Endodermal cell (in vitro differentiated cells): ENCODE results near the gene MPLKIP. TPM values are rescaled to one million over a fixed set of nuclear protein-coding genes. Genes with fewer than 3 reads are reported as not detected.

Source experiments
- DNase-seq: peaks from one replicate; pipeline ENCODE4 v3.0.0-alpha.2; 2017
- H3K27ac ChIP-seq: 2 replicates; pipeline ENCODE4 v1.5.1; 2013; ENCODE audit warnings: mild to moderate bottlenecking, low read depth, low read length, moderate library complexity
- H3K27me3 ChIP-seq: 2 replicates; pipeline ENCODE4 v1.6.1; 2013; ENCODE audit warnings: mild to moderate bottlenecking, low read length, moderate library complexity; ENCODE audit not compliant: insufficient read depth, control insufficient read depth, poor library complexity, severe bottlenecking
- H3K36me3 ChIP-seq: 2 replicates; pipeline ENCODE4 v1.7.0; 2013; ENCODE audit warnings: mild to moderate bottlenecking, low read length, moderate library complexity; ENCODE audit not compliant: control insufficient read depth, insufficient read depth
- H3K4me1 ChIP-seq: one replicate; pipeline ENCODE4 v1.7.0; 2013; ENCODE audit warnings: low read length; ENCODE audit not compliant: control insufficient read depth, insufficient read depth
- H3K4me3 ChIP-seq: 2 replicates; pipeline ENCODE4 v1.5.1; 2013; ENCODE audit warnings: mild to moderate bottlenecking, low read length, moderate library complexity
- H3K9ac ChIP-seq: 2 replicates; pipeline ENCODE4 v1.6.1; 2013; ENCODE audit warnings: mild to moderate bottlenecking, low read length, moderate library complexity; ENCODE audit not compliant: poor library complexity, severe bottlenecking; ENCODE audit errors: extremely low read depth
- H3K9me3 ChIP-seq: 2 replicates; pipeline ENCODE4 v1.6.1; 2013; ENCODE audit warnings: mild to moderate bottlenecking, low read length, moderate library complexity; ENCODE audit not compliant: control insufficient read depth
- H3K27ac Mint-ChIP-seq: 2 replicates; pipeline ENCODE4 v1.8.0; 2020; ENCODE audit warnings: mixed read lengths
- H3K27me3 Mint-ChIP-seq: 2 replicates; pipeline ENCODE4 v1.8.0; 2021; ENCODE audit warnings: mild to moderate bottlenecking, mixed read lengths; ENCODE audit not compliant: insufficient read depth
- H3K36me3 Mint-ChIP-seq: 2 replicates; pipeline ENCODE4 v1.8.0; 2020; ENCODE audit warnings: low read depth, mixed read lengths
- H3K4me1 Mint-ChIP-seq: 2 replicates; pipeline ENCODE4 v1.8.0; 2020; ENCODE audit warnings: mixed read lengths
- H3K4me3 Mint-ChIP-seq: 2 replicates; pipeline ENCODE4 v1.8.0; 2020; ENCODE audit warnings: mild to moderate bottlenecking, moderate library complexity, mixed read lengths
- H3K9me3 Mint-ChIP-seq: 2 replicates; pipeline ENCODE4 v1.8.0; 2020; ENCODE audit warnings: mild to moderate bottlenecking, mixed read lengths
- CTCF ChIP-seq: fragments of 200-600 bp; sonication (generic); conservative IDR thresholded peaks from 2 replicates; pipeline ENCODE4 v1.5.0; 2021; ENCODE audit warnings: antibody characterized with exemption, mild to moderate bottlenecking
- WGBS, 2 experiments: methylation state at CpG; one replicate each; pipeline versions ENCODE4 v1.1.5 to v1.1.7; 2013; ENCODE audit warnings: missing lambda C conversion rate in 2 of 2, mixed read lengths in 1 of 2; ENCODE audit not compliant: insufficient coverage in 1 of 2, insufficient read length in 1 of 2; 5-methylcytosine and 5-hydroxymethylcytosine counted together
- total RNA-seq, 2 donors: library from RNA; stranded (reverse); fragmentation: NEBNext Ultra II Directional in 1 of 2; extraction: Animal tissue kit (Norgen Biotek cat#: 25700) in 1 of 2; gene quantifications; 2 replicates in 1 of 2; 3 replicates in 1 of 2; pipeline ENCODE4 v1.2.1, GENCODE V29; 2021

MPLKIP gene
- total RNA-seq, 2 donors from 2014 or later, result 43.5 to 53.5 TPM

GRCh38 chr7:40138973-40139372 lies 4.6 kb upstream of the MPLKIP start:
- no peak for DNase-seq
- no peaks in the 10 kb centered on the region for H3K9me3 ChIP-seq
- H3K4me1 ChIP-seq, result no peaks in the 10 kb centered on the region
- H3K9me3 Mint-ChIP-seq, result peaks cover 3% of the 10 kb centered on the region
- no peak overlapping the region for H3K27ac Mint-ChIP-seq
- peaks cover 15% of the 10 kb centered on the region for H3K27me3 Mint-ChIP-seq
- H3K4me1 Mint-ChIP-seq, result no peaks in the 10 kb centered on the region
- WGBS, 2 experiments, result 84 to 89% methylated on average over 2 to 4 of the region's 5 CpGs
- TF ChIP-seq CTCF, result no peak
- H3K27ac ChIP-seq, result no peak overlapping the region
- H3K4me3 Mint-ChIP-seq, result no peak overlapping the region
- no peaks in the 10 kb centered on the region for H3K36me3 ChIP-seq
- peaks cover 3% of the 10 kb centered on the region for H3K36me3 Mint-ChIP-seq
- peaks cover 12% of the 10 kb centered on the region for H3K27me3 ChIP-seq
- H3K4me3 ChIP-seq, result no peak overlapping the region
- H3K9ac ChIP-seq, result no peak overlapping the region

- Histone ChIP-seq H3K4me1 (peaks cover 3% of the 10 kb centered on the region), H3K4me3 (no peak overlapping the region), H3K9ac (no peak overlapping the region), H3K9me3 (no peaks in the 10 kb centered on the region), H3K27ac (no peak overlapping the region), H3K27me3 (peaks cover 12% of the 10 kb centered on the region), H3K36me3 (peaks cover 1% of the 10 kb centered on the region)
- peaks cover 5% of the 10 kb centered on the region for H3K36me3 Mint-ChIP-seq
- H3K9me3 Mint-ChIP-seq, result peaks cover 3% of the 10 kb centered on the region
- TF ChIP-seq CTCF, result no peak
- no peak overlapping the region for H3K27ac Mint-ChIP-seq
- H3K4me3 Mint-ChIP-seq, result no peak overlapping the region
- WGBS, 2 experiments, result 100% methylated on average over 1 of the region's 2 CpGs; no CpG with 5 or more reads in 1 of the 2 experiments
- H3K4me1 Mint-ChIP-seq, result peaks cover 4% of the 10 kb centered on the region
- no peak for DNase-seq
- peaks cover 15% of the 10 kb centered on the region for H3K27me3 Mint-ChIP-seq
Measured at GRCh38 chr7:40137563-40137962, 3.1 kb upstream of the MPLKIP start.

- Histone ChIP-seq H3K36me3 (peaks cover 14% of the 10 kb centered on the region), H3K9ac (peak overlapping the region; percentile 81), H3K4me3 (peak overlapping the region; percentile 93), H3K4me1 (peaks cover 3% of the 10 kb centered on the region), H3K27me3 (peaks cover 12% of the 10 kb centered on the region), H3K27ac (no peak overlapping the region), H3K9me3 (no peaks in the 10 kb centered on the region)
- DNase-seq, result no peak
- H3K36me3 Mint-ChIP-seq, result peaks cover 10% of the 10 kb centered on the region
- 16 to 20% methylated on average over 13 to 17 of the region's 17 CpGs for WGBS, 2 experiments
- no peak overlapping the region for H3K27ac Mint-ChIP-seq
- H3K4me3 Mint-ChIP-seq, result peak overlapping the region; percentile 88
- H3K4me1 Mint-ChIP-seq, result peaks cover 4% of the 10 kb centered on the region
- no peaks in the 10 kb centered on the region for H3K9me3 Mint-ChIP-seq
- TF ChIP-seq CTCF, result no peak
- H3K27me3 Mint-ChIP-seq, result peaks cover 15% of the 10 kb centered on the region
Measured at GRCh38 chr7:40135317-40135610, 842 bp upstream of the MPLKIP start.
